Esophagus muscularis mucosa (tissue), 4 donors: ENCODE results near the gene LPAR2. TPM values are rescaled to one million over a fixed set of nuclear protein-coding genes. Genes with fewer than 3 reads are reported as not detected.

Experiments
- DNase-seq: peaks from one replicate; pipeline ENCODE4 v3.0.0-alpha.2; 2017; ENCODE audit errors: extremely low spot score
- H3K27ac ChIP-seq, 4 donors: fragments of 200-600 bp; sonication (generic); replicated peaks in 1 of 4; 1 replicate in 3 of 4; 2 replicates in 1 of 4; pipeline ENCODE4 v1.5.1; 2016 to 2019; ENCODE audit warnings: mild to moderate bottlenecking in 1 of 4
- H3K27me3 ChIP-seq, 4 donors: fragments of 200-600 bp; sonication (generic); one replicate each; pipeline versions ENCODE4 v1.5.1 to v1.6.0; 2016 to 2019
- H3K36me3 ChIP-seq, 4 donors: fragments of 200-600 bp; sonication (generic); one replicate each; pipeline ENCODE4 v1.5.1; 2016 to 2019
- H3K4me1 ChIP-seq, 4 donors: fragments of 200-600 bp; sonication (generic); one replicate each; pipeline ENCODE4 v1.5.1; 2016 to 2019
- H3K4me3 ChIP-seq, 4 donors: fragments of 200-600 bp; sonication (generic); 1 replicate in 2 of 4; 2 replicates in 2 of 4; pipeline ENCODE4 v1.5.1; 2016 to 2019; ENCODE audit warnings: mild to moderate bottlenecking in 4 of 4, moderate library complexity in 1 of 4
- H3K9me3 ChIP-seq, 4 donors: fragments of 200-600 bp; sonication (generic); 1 replicate in 3 of 4; 2 replicates in 1 of 4; pipeline ENCODE4 v1.5.1; 2016 to 2019
- CTCF ChIP-seq, 3 experiments: fragments of 200-600 bp in 2 of 3; fragments of 450-650 bp in 1 of 3; sonication (generic) in 2 of 3; IDR thresholded peaks; one replicate each; pipeline ENCODE4 v1.5.1; 2017 to 2019; ENCODE audit warnings: antibody characterized with exemption in 3 of 3, mild to moderate bottlenecking in 2 of 3, moderate library complexity in 1 of 3
- EP300 ChIP-seq: sonication (generic); formaldehyde crosslinking; IDR thresholded peaks from one replicate; pipeline ENCODE4 v1.6.1; 2017; ENCODE audit warnings: antibody characterized with exemption
- POLR2A ChIP-seq: fragments of 450-650 bp; IDR thresholded peaks from one replicate; pipeline ENCODE4 v1.6.1; 2017; ENCODE audit warnings: antibody characterized with exemption, moderate library complexity, mild to moderate bottlenecking, low read depth
- POLR2AphosphoS5 ChIP-seq, 2 donors: sonication (generic); formaldehyde crosslinking; IDR thresholded peaks; one replicate each; pipeline ENCODE4 v1.6.1; 2017; ENCODE audit warnings: antibody characterized with exemption in 2 of 2
- WGBS: methylation state at CpG from one replicate; pipeline ENCODE4 v1.1.5; 2018; 5-methylcytosine and 5-hydroxymethylcytosine counted together
- intact Hi-C: fragments of 100-400 bp; cut with DNase I; formaldehyde crosslinking; loops from one replicate; pipeline ENCODE4 v1.15.1; 2023
- total RNA-seq, 4 donors: library from RNA; depleted of rRNA; stranded (reverse); fragments of >200 nt; gene quantifications; one replicate each; pipeline versions ENCODE4 v1.1.0 to v1.2.1, GENCODE V29; 2016

LPAR2 gene
- total RNA-seq, 4 donors from 2014 or later = 0.69 to 2.7 (median 1.0) TPM

GRCh38 chr19:19594381-19594780 is 33.6 kb downstream of the LPAR2 start:
- H3K4me3 ChIP-seq = no peak overlapping the region
- H3K9me3 ChIP-seq = no peaks in the 10 kb centered on the region
- 91% methylated on average over 4 of the region's 4 CpGs for WGBS
- H3K27ac ChIP-seq = no peak overlapping the region
- TF ChIP-seq POLR2A = no peak
- no peak for TF ChIP-seq POLR2AphosphoS5 (IDR thresholded peaks at IDR 0.05)
- TF ChIP-seq CTCF (IDR thresholded peaks at IDR 0.05) = no peak
- TF ChIP-seq EP300 = no peak
- intact Hi-C loops = no loop called here
- no peak for DNase-seq
- no peaks in the 10 kb centered on the region for H3K27me3 ChIP-seq
- no peaks in the 10 kb centered on the region for H3K36me3 ChIP-seq
- H3K4me1 ChIP-seq = peaks cover 4 to 14% (median 13%) of the 10 kb centered on the region in 4 donors

GRCh38 chr19:19592690-19593089 is 35.3 kb downstream of the LPAR2 start:
- H3K9me3 ChIP-seq = no peaks in the 10 kb centered on the region
- intact Hi-C loops = no loop called here
- H3K27ac ChIP-seq = no peak overlapping the region
- no peaks in the 10 kb centered on the region for H3K36me3 ChIP-seq
- H3K4me3 ChIP-seq = no peak overlapping the region
- TF ChIP-seq POLR2A (no peak), CTCF (IDR thresholded peaks at IDR 0.05) (no peak), EP300 (no peak), POLR2AphosphoS5 (IDR thresholded peaks at IDR 0.05) (no peak)
- H3K27me3 ChIP-seq = no peaks in the 10 kb centered on the region
- H3K4me1 ChIP-seq = peaks cover 4 to 14% (median 13%) of the 10 kb centered on the region in 4 donors
- no peak for DNase-seq
- 100% methylated on average over 10 of the region's 10 CpGs for WGBS

GRCh38 chr19:19591133-19591825 is 36.7 kb downstream of the LPAR2 start:
- DNase-seq = no peak
- intact Hi-C loops = no loop called here

GRCh38 chr19:19588546-19588945 is 39.5 kb downstream of the LPAR2 start:
- intact Hi-C loops = no loop called here

More at GRCh38 chr19:19591133-19591825, 36.7 kb downstream of the LPAR2 start:
- peaks cover 4 to 14% (median 13%) of the 10 kb centered on the region in 4 donors for H3K4me1 ChIP-seq
- H3K9me3 ChIP-seq = no peaks in the 10 kb centered on the region
- peak overlapping the region in 1 of 4 donors; percentile 6 for H3K4me3 ChIP-seq
- whole genome bisulfite sequencing = 45% methylated on average over 8 of the region's 13 CpGs
- TF ChIP-seq EP300 = no peak
- no peak for TF ChIP-seq POLR2AphosphoS5 (IDR thresholded peaks at IDR 0.05)
- no peak for TF ChIP-seq POLR2A
- no peak for TF ChIP-seq CTCF (IDR thresholded peaks at IDR 0.05)
- peak overlapping the region; percentile 23 to 60 (median 34) for H3K27ac ChIP-seq
- no peaks in the 10 kb centered on the region for H3K36me3 ChIP-seq
- H3K27me3 ChIP-seq = no peaks in the 10 kb centered on the region

More at GRCh38 chr19:19588546-19588945, 39.5 kb downstream of the LPAR2 start:
- TF ChIP-seq EP300 = no peak
- TF ChIP-seq POLR2AphosphoS5 (IDR thresholded peaks at IDR 0.05) = no peak
- TF ChIP-seq POLR2A = no peak
- TF ChIP-seq CTCF (IDR thresholded peaks at IDR 0.05) = no peak
- Histone ChIP-seq H3K27ac (no peak overlapping the region), H3K36me3 (no peaks in the 10 kb centered on the region), H3K9me3 (no peaks in the 10 kb centered on the region), H3K27me3 (no peaks in the 10 kb centered on the region), H3K4me3 (no peak overlapping the region), H3K4me1 (peaks cover 4 to 14% (median 13%) of the 10 kb centered on the region in 4 donors)
- 92% methylated on average over 2 of the region's 2 CpGs for WGBS
- DNase-seq = no peak
